Uterus (tissue), 2 donors: ENCODE measurements around the gene TRIM7.

Source experiments
- CTCF ChIP-seq, 4 experiments: fragments of 200-600 bp in 2 of 4; fragments of 450-650 bp in 2 of 4; sonication (generic) in 2 of 4; IDR thresholded peaks; one replicate each; pipeline ENCODE4 v1.5.1; 2016 to 2019; ENCODE audit warnings: antibody characterized with exemption in 4 of 4, mild to moderate bottlenecking in 2 of 4, moderate library complexity in 1 of 4
- POLR2A ChIP-seq, 2 donors: fragments of 450-650 bp; IDR thresholded peaks; one replicate each; pipeline ENCODE4 v1.6.1; 2016; ENCODE audit warnings: antibody characterized with exemption in 2 of 2, mild to moderate bottlenecking in 1 of 2, moderate library complexity in 1 of 2

- TF ChIP-seq POLR2A (IDR thresholded peaks at IDR 0.05) (no peak), CTCF (IDR thresholded peaks at IDR 0.05) (no peak)
These were observed 48.2 kb downstream of the TRIM7 start for GRCh38 chr5:181156758-181157157.
